HepG2 (cell line): Measurements from ENCODE around the gene HSPB9. TPM values are rescaled to one million over a fixed set of nuclear protein-coding genes. Genes with fewer than 3 reads are reported as not detected.

Experiments
- DNMT1 ChIP-seq: sonication (generic); formaldehyde crosslinking; IDR thresholded peaks from 2 replicates; pipeline ENCODE4 v1.5.1; 2020; ENCODE audit warnings: mild to moderate bottlenecking, missing genetic modification reagents
- ISL2 ChIP-seq: sonication (generic); formaldehyde crosslinking; IDR thresholded peaks from 2 replicates; pipeline ENCODE4 v1.5.0; 2020; ENCODE audit warnings: missing genetic modification reagents
- NRL ChIP-seq: sonication (generic); formaldehyde crosslinking; IDR thresholded peaks from 2 replicates; pipeline ENCODE4 v1.5.0; 2020; ENCODE audit warnings: missing genetic modification reagents, mild to moderate bottlenecking, moderate library complexity, borderline replicate concordance
- SPEN ChIP-seq: sonication (generic); formaldehyde crosslinking; IDR thresholded peaks from 2 replicates; pipeline ENCODE4 v1.5.1; 2020; ENCODE audit warnings: low read depth, mild to moderate bottlenecking, missing genetic modification reagents
- TOE1 ChIP-seq: sonication (generic); formaldehyde crosslinking; IDR thresholded peaks from 2 replicates; pipeline ENCODE4 v1.4.0; 2020; ENCODE audit warnings: mild to moderate bottlenecking, missing genetic modification reagents
- ZBTB20 ChIP-seq: sonication (generic); formaldehyde crosslinking; IDR thresholded peaks from 2 replicates; pipeline ENCODE4 v1.8.1; 2023; ENCODE audit warnings: missing genetic modification reagents, low read depth, mild to moderate bottlenecking, borderline replicate concordance
- ZFP82 ChIP-seq: sonication (generic); formaldehyde crosslinking; IDR thresholded peaks from 2 replicates; pipeline ENCODE4 v1.5.1; 2020; ENCODE audit warnings: mild to moderate bottlenecking, missing genetic modification reagents, borderline replicate concordance
- ZNF382 ChIP-seq: sonication (generic); formaldehyde crosslinking; IDR thresholded peaks from 2 replicates; pipeline ENCODE4 v1.5.0; 2020; ENCODE audit warnings: missing genetic modification reagents, mild to moderate bottlenecking, borderline replicate concordance
- ZNF432 ChIP-seq: sonication (generic); formaldehyde crosslinking; IDR thresholded peaks from 2 replicates; pipeline ENCODE4 v1.5.0; 2020; ENCODE audit warnings: missing genetic modification reagents, mild to moderate bottlenecking, borderline replicate concordance
- polyA plus RNA-seq, 8 experiments: library from polyadenylated mRNA; depleted of rRNA in 3 of 8; stranded (reverse) in 7 of 8; unstranded in 1 of 8; fragments of >200 nt; fragmentation: Illumina TruSeq in 4 of 8; extraction: Trizol in 4 of 8; gene quantifications; 2 replicates each; pipeline versions ENCODE4 v1.2.1 to v1.2.3, GENCODE V29; 2011 to 2016; ENCODE audit warnings: low read depth in 4 of 8, missing spikeins in 1 of 8, mixed read lengths in 1 of 8; ENCODE audit not compliant: insufficient read depth in 1 of 8
- total RNA-seq, 5 experiments: library from RNA; depleted of rRNA; stranded (reverse); fragments of >200 nt; fragmentation: Illumina TruSeq; extraction: Trizol; gene quantifications; 2 replicates each; pipeline ENCODE4 v1.2.3, GENCODE V29; 2016; ENCODE audit warnings: low read depth in 1 of 5
- TF ChIP-seq, protein P1 (sequence below): conservative IDR thresholded peaks from 2 replicates; pipeline ENCODE4 v1.6.1; 2018; ENCODE audit warnings: missing genetic modification reagents
- TF ChIP-seq, protein P2 (sequence below): sonication (generic); formaldehyde crosslinking; IDR thresholded peaks from 2 replicates; pipeline ENCODE4 v1.9.0; 2021; ENCODE audit warnings: missing genetic modification reagents, mild to moderate bottlenecking, borderline replicate concordance
- TF ChIP-seq, protein P3 (sequence below): sonication (generic); formaldehyde crosslinking; IDR thresholded peaks from 2 replicates; pipeline ENCODE4 v1.8.0; 2023; ENCODE audit warnings: mild to moderate bottlenecking, missing genetic modification reagents
- TF ChIP-seq, protein P4 (sequence below): sonication (generic); formaldehyde crosslinking; IDR thresholded peaks from 2 replicates; pipeline ENCODE4 v1.8.1; 2023; ENCODE audit warnings: missing genetic modification reagents, inconsistent platforms, borderline replicate concordance
- TF ChIP-seq, protein P5 (sequence below): sonication (generic); formaldehyde crosslinking; IDR thresholded peaks from 2 replicates; pipeline ENCODE4 v1.8.0; 2022; ENCODE audit warnings: mild to moderate bottlenecking, missing genetic modification reagents, borderline replicate concordance
- TF ChIP-seq, protein P6 (sequence below): IDR thresholded peaks from 2 replicates; pipeline ENCODE4 v1.6.1; 2012; ENCODE audit warnings: low read depth, low read length, improper control_type of control experiment
- TF ChIP-seq, protein P7 (sequence below): sonication (generic); formaldehyde crosslinking; IDR thresholded peaks from 2 replicates; pipeline ENCODE4 v1.5.0; 2020; ENCODE audit warnings: mild to moderate bottlenecking, missing genetic modification reagents, borderline replicate concordance

Gene HSPB9
- total and polyA plus RNA-seq, 2 of the 13 experiments (the other 11 are each of a cell fraction or from before 2014, with no cell fraction given), result 0.05 to 0.24 TPM

DNA sequence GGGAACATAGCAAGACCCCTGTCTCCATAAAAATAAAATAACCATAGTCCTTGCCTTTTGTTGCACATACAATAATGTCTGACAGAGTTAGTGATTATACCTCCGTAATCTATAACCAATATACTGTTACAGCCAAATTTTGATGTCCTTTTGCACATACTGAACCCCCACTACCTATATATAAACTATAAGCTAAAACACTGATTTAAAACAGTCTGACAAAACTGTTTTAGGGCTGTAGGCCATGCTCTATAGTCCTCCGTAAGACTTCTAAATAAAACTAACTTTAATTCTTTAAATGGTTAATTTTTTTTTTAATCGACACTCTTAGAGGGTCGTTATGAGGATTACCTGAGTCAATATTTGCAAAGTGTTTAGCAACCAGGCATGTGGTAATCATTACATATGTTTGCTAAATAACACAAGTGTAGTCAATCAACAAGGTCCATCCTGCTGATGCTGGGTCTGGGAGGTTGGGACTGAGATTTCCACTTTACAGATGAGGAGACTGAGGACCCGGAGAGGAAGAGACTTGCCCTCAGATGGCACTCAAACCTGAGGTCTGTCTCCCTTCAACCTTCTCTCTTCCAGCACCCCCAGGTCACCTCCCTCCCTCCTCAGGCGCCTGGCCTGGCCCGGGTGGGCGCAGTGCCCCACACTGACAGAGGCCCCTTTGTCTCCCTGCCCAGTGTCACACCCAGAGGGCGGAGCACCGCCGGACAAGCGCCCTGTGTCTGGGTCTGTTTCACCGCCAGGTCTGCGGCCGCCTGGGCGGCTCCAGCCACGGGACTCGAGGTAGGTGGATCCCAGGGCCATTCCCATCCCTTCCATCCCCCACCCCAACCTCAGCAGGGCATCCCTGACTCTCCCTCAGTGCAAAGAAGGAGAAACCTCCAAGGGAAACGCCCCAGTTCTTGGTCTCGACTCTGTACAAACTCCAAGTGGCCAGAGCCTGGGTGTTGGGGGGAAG is 34.6 kb upstream of the HSPB9 start (continued):
- TF ChIP-seq ZNF382 (no peak), SPEN (CRISPR knock-in tag) (no peak), ZNF432 (no peak), TOE1 (CRISPR knock-in tag) (no peak), NRL (CRISPR knock-in tag) (peak; percentile 49; the same call in 1 of the 2 replicates), ISL2 (peak; percentile 62), ZBTB20 (CRISPR knock-in tag) (no peak), DNMT1 (no peak), ZFP82 (CRISPR knock-in tag) (no peak)
- TF ChIP-seq, protein P1, sequence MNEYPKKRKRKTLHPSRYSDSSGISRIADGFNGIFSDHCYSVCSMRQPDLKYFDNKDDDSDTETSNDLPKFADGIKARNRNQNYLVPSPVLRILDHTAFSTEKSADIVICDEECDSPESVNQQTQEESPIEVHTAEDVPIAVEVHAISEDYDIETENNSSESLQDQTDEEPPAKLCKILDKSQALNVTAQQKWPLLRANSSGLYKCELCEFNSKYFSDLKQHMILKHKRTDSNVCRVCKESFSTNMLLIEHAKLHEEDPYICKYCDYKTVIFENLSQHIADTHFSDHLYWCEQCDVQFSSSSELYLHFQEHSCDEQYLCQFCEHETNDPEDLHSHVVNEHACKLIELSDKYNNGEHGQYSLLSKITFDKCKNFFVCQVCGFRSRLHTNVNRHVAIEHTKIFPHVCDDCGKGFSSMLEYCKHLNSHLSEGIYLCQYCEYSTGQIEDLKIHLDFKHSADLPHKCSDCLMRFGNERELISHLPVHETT (CRISPR knock-in tag), result 0 out of 2 replicates have a peak, but pooled peaks have one; percentile 24
- TF ChIP-seq, protein P2, sequence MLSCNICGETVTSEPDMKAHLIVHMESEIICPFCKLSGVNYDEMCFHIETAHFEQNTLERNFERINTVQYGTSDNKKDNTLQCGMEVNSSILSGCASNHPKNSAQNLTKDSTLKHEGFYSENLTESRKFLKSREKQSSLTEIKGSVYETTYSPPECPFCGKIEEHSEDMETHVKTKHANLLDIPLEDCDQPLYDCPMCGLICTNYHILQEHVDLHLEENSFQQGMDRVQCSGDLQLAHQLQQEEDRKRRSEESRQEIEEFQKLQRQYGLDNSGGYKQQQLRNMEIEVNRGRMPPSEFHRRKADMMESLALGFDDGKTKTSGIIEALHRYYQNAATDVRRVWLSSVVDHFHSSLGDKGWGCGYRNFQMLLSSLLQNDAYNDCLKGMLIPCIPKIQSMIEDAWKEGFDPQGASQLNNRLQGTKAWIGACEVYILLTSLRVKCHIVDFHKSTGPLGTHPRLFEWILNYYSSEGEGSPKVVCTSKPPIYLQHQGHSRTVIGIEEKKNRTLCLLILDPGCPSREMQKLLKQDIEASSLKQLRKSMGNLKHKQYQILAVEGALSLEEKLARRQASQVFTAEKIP, result no peak
- TF ChIP-seq, protein P3, sequence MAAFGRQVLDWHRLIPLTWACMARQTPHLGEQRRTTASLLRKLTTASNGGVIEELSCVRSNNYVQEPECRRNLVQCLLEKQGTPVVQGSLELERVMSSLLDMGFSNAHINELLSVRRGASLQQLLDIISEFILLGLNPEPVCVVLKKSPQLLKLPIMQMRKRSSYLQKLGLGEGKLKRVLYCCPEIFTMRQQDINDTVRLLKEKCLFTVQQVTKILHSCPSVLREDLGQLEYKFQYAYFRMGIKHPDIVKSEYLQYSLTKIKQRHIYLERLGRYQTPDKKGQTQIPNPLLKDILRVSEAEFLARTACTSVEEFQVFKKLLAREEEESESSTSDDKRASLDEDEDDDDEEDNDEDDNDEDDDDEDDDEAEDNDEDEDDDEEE (CRISPR knock-in tag), result no peak
- TF ChIP-seq, protein P4, sequence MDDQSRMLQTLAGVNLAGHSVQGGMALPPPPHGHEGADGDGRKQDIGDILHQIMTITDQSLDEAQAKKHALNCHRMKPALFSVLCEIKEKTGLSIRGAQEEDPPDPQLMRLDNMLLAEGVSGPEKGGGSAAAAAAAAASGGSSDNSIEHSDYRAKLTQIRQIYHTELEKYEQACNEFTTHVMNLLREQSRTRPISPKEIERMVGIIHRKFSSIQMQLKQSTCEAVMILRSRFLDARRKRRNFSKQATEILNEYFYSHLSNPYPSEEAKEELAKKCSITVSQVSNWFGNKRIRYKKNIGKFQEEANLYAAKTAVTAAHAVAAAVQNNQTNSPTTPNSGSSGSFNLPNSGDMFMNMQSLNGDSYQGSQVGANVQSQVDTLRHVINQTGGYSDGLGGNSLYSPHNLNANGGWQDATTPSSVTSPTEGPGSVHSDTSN (CRISPR knock-in tag), result no peak
- TF ChIP-seq, protein P5, sequence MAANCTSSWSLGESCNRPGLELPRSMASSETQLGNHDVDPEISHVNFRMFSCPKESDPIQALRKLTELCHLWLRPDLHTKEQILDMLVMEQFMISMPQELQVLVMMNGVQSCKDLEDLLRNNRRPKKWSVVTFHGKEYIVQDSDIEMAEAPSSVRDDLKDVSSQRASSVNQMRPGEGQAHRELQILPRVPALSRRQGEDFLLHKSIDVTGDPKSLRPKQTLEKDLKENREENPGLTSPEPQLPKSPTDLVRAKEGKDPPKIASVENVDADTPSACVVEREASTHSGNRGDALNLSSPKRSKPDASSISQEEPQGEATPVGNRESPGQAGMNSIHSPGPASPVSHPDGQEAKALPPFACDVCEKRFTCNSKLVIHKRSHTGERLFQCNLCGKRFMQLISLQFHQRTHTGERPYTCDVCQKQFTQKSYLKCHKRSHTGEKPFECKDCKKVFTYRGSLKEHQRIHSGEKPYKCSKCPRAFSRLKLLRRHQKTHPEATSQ (CRISPR knock-in tag), result no peak
- TF ChIP-seq, protein P6, sequence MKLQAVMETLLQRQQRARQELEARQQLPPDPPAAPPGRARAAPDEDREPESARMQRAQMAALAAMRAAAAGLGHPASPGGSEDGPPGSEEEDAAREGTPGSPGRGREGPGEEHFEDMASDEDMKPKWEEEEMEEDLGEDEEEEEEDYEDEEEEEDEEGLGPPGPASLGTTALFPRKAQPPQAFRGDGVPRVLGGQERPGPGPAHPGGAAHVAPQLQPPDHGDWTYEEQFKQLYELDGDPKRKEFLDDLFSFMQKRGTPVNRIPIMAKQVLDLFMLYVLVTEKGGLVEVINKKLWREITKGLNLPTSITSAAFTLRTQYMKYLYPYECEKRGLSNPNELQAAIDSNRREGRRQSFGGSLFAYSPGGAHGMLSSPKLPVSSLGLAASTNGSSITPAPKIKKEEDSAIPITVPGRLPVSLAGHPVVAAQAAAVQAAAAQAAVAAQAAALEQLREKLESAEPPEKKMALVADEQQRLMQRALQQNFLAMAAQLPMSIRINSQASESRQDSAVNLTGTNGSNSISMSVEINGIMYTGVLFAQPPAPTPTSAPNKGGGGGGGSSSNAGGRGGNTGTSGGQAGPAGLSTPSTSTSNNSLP, result peak; percentile 85
- TF ChIP-seq, protein P7, sequence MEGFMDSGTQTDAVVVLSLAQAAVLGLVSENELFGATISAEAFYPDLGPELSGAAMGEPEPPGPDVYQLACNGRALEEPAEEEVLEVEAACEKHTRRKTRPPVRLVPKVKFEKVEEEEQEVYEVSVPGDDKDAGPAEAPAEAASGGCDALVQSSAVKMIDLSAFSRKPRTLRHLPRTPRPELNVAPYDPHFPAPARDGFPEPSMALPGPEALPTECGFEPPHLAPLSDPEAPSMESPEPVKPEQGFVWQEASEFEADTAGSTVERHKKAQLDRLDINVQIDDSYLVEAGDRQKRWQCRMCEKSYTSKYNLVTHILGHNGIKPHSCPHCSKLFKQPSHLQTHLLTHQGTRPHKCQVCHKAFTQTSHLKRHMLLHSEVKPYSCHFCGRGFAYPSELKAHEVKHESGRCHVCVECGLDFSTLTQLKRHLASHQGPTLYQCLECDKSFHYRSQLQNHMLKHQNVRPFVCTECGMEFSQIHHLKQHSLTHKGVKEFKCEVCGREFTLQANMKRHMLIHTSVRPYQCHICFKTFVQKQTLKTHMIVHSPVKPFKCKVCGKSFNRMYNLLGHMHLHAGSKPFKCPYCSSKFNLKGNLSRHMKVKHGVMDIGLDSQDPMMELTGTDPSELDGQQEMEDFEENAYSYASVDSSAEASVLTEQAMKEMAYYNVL (CRISPR knock-in tag), result no peak
